ENCODE results near the gene ELP4. TPM values are rescaled to one million over a fixed set of nuclear protein-coding genes. Genes with fewer than 3 reads are reported as not detected.
A peak's percentile ranks its signal among the peaks of the same experiment; 100 is the strongest.

The ELP4 gene
- total and polyA plus RNA-seq, 8 donors: 15.5 to 26.0 (median 21.9) TPM

- DNase-seq (no peak), ATAC-seq (no peak)
- H3K27ac ChIP-seq: no peak overlapping the region
- H3K27me3 ChIP-seq: peaks cover 100% of the 10 kb centered on the region in 2 donors
- TF ChIP-seq, protein P1, sequence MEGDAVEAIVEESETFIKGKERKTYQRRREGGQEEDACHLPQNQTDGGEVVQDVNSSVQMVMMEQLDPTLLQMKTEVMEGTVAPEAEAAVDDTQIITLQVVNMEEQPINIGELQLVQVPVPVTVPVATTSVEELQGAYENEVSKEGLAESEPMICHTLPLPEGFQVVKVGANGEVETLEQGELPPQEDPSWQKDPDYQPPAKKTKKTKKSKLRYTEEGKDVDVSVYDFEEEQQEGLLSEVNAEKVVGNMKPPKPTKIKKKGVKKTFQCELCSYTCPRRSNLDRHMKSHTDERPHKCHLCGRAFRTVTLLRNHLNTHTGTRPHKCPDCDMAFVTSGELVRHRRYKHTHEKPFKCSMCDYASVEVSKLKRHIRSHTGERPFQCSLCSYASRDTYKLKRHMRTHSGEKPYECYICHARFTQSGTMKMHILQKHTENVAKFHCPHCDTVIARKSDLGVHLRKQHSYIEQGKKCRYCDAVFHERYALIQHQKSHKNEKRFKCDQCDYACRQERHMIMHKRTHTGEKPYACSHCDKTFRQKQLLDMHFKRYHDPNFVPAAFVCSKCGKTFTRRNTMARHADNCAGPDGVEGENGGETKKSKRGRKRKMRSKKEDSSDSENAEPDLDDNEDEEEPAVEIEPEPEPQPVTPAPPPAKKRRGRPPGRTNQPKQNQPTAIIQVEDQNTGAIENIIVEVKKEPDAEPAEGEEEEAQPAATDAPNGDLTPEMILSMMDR (IDR thresholded peaks at IDR 0.05): no peak
- no peaks in the 10 kb centered on the region for H3K9me3 ChIP-seq
- intact Hi-C loops (cut with DNase I): no loop called here
- H3K4me1 ChIP-seq: peaks cover 20 to 49% of the 10 kb centered on the region in 2 donors
- no peaks in the 10 kb centered on the region for H3K36me3 ChIP-seq
- no peak overlapping the region for H3K4me3 ChIP-seq
These were observed 309.3 kb downstream of the ELP4 start for GRCh38 chr11:31818874-31819331.

DNA sequence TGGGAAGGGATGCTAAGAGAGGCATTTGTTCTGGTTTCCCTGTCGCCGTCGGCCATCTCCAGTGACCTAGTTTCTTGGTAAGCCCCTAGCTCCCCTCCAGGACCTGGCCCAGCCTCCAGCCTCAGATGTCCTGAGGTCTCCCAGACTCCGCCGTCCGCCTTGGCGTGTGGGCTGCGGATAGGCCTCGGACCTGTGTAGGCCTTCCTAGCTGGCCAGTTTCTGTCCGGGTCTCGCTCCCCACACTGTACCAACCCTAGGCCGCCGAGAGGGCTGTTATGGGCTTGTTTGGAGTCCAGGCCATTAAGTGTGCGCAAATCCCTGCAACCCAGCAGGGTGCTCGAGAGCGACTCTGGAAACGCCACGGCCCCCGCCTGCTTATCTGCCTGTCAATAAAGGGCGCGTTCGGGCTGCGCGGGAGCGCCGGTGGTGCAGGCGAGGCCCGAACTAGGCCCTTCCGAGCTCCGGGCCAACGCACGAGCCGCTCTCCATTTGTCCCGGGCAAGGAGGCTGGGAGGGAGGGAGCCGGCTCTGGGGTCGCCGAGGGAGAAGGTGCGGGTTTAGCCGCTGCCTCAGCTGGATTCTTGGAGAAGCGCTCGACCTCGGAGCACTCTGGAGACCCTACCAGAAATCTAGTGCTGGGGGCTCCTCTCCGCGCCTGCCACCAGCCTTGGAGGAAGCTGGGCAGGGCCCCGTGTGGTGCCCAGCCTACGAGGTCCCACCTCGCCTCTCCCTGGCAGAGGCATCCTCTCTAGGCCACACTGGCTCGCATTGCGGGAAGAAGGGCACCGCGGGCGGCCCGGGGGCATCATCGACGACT lies 310.3 kb downstream of the ELP4 start:
- intact Hi-C loops (cut with DNase I): no loop called here

DNA sequence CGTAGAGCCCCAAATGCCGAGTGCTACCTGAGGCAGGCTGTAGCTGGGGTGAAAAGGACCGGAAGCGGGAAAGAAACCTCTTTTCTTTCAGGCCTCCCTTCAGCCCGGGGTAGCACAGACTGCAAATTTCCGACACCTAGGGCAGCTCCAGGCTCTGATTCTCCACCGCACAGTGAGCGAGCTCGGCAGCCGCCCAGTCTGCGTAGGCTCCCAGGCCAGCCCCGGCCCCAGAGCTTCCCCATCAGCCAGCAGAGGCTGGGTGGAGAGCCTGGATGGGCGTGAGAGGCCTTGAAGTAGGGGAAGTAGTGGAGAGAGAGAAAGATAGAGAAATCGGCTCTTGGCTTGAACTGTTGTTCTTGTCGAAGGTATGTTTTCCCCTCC lies 310.9 kb downstream of the ELP4 start:
- intact Hi-C loops (cut with DNase I): no loop called here
- Histone ChIP-seq H3K9me3 (no peaks in the 10 kb centered on the region), H3K27ac (no peak overlapping the region), H3K4me3 (no peak overlapping the region), H3K4me1 (peaks cover 20 to 36% of the 10 kb centered on the region in 2 donors), H3K36me3 (no peaks in the 10 kb centered on the region), H3K27me3 (peaks cover 100% of the 10 kb centered on the region in 2 donors)
- ATAC-seq (peak; percentile 31), DNase-seq (peak in 1 of 4 donors; percentile 58)
- TF ChIP-seq, protein P1 (IDR thresholded peaks at IDR 0.05): no peak

More for the DNA sequence above, 310.3 kb downstream of the ELP4 start:
- ATAC-seq (no peak), DNase-seq (peak in 1 of 4 donors; percentile 80)
- peaks cover 100% of the 10 kb centered on the region in 2 donors for H3K27me3 ChIP-seq
- no peaks in the 10 kb centered on the region for H3K36me3 ChIP-seq
- TF ChIP-seq, protein P1 (IDR thresholded peaks at IDR 0.05): no peak
- H3K9me3 ChIP-seq: no peaks in the 10 kb centered on the region
- peaks cover 20 to 41% of the 10 kb centered on the region in 2 donors for H3K4me1 ChIP-seq
- no peak overlapping the region for H3K4me3 ChIP-seq
- no peak overlapping the region for H3K27ac ChIP-seq

DNA sequence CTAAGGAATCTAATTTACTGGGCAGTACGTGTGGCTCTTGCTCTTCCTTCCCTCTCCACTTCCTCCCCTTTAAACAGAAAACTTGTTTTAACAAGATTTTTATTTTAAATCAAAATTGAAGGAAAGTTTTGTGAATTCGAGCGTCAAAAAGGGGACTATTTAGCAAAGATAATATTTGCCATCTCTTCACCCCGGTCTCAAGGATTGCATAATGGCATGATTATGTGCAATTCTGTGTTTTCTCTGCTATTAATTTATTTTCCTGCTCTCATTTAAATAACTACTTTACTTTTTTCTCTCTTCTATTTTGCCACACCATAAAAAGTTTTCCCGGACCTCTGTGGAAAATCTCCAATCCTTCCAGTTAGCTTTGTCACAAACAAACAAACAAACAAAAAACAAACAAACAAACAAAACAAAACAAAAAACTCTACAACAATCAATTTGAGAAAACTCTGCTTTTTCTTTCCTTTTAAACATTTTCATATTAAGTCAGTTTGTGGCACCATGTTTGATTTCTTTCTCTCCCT lies 311.7 kb downstream of the ELP4 start:
- Histone ChIP-seq H3K27ac (no peak overlapping the region), H3K36me3 (no peaks in the 10 kb centered on the region), H3K4me1 (peaks cover 11 to 27% of the 10 kb centered on the region in 2 donors), H3K27me3 (peaks cover 100% of the 10 kb centered on the region in 2 donors), H3K9me3 (no peaks in the 10 kb centered on the region), H3K4me3 (no peak overlapping the region)
- intact Hi-C loops (cut with DNase I): no loop called here
- no peak for DNase-seq
- no peak for ATAC-seq
- TF ChIP-seq, protein P1 (IDR thresholded peaks at IDR 0.05): no peak

GRCh38 chr11:31821766-31822165 lies 312.2 kb downstream of the ELP4 start:
- ATAC-seq (no peak), DNase-seq (no peak)
- Histone ChIP-seq H3K9me3 (no peaks in the 10 kb centered on the region), H3K27ac (no peak overlapping the region), H3K27me3 (peaks cover 100% of the 10 kb centered on the region in 2 donors), H3K36me3 (no peaks in the 10 kb centered on the region), H3K4me1 (peaks cover 11 to 23% of the 10 kb centered on the region in 2 donors), H3K4me3 (no peak overlapping the region)
- TF ChIP-seq, protein P1 (IDR thresholded peaks at IDR 0.05): no peak
- intact Hi-C loops (cut with DNase I): no loop called here
